OCI-LY1 (cell line): ENCODE measurements around the gene SLC26A8.

Source experiments
- H2AFZ ChIP-seq: fragments of 200-600 bp; sonication (generic), shearing (Covaris generic); 2 replicates; pipeline ENCODE4 v1.6.0; 2014; ENCODE audit warnings: antibody characterized with exemption, mild to moderate bottlenecking, low read length
- H3F3A ChIP-seq: fragments of 200-600 bp; sonication (generic), shearing (Covaris generic); 2 replicates; pipeline ENCODE4 v1.6.0; 2014; ENCODE audit warnings: mild to moderate bottlenecking, antibody characterized with exemption, low read length, moderate library complexity; ENCODE audit not compliant: insufficient read depth
- H3K27ac ChIP-seq: fragments of 200-600 bp; sonication (generic); 2 replicates; pipeline ENCODE4 v1.5.1; 2014; ENCODE audit warnings: low read length, mixed run types, mild to moderate bottlenecking, low read depth; ENCODE audit not compliant: poor library complexity, severe bottlenecking
- H3K27me3 ChIP-seq: fragments of 200-600 bp; sonication (generic); 2 replicates; pipeline ENCODE4 v1.6.0; 2014; ENCODE audit warnings: antibody characterized with exemption, mild to moderate bottlenecking, low read length, moderate library complexity; ENCODE audit not compliant: insufficient read depth
- H3K36me3 ChIP-seq: fragments of 200-600 bp; sonication (generic); 2 replicates; pipeline ENCODE4 v1.6.1; 2014; ENCODE audit warnings: mild to moderate bottlenecking, antibody characterized with exemption, low read length, moderate library complexity, mixed read lengths; ENCODE audit not compliant: insufficient read depth
- H3K4me1 ChIP-seq: fragments of 200-600 bp; sonication (generic); 2 replicates; pipeline ENCODE4 v1.5.1; 2014; ENCODE audit warnings: mild to moderate bottlenecking, low read length, moderate library complexity; ENCODE audit not compliant: insufficient read depth, severe bottlenecking
- H3K4me2 ChIP-seq: fragments of 200-600 bp; sonication (generic), shearing (Covaris generic); 2 replicates; pipeline ENCODE4 v1.6.1; 2014; ENCODE audit warnings: low read length
- H3K4me3 ChIP-seq: fragments of 200-600 bp; sonication (generic); 2 replicates; pipeline ENCODE4 v1.5.1; 2014; ENCODE audit warnings: low read length, low read depth, mild to moderate bottlenecking, mixed read lengths; ENCODE audit not compliant: poor library complexity, severe bottlenecking
- H3K79me2 ChIP-seq: fragments of 200-600 bp; shearing (Covaris generic); 2 replicates; pipeline ENCODE4 v1.6.1; 2016; ENCODE audit warnings: mixed run types, low read length, mixed read lengths; ENCODE audit not compliant: insufficient read depth
- H3K9ac ChIP-seq: fragments of 200-600 bp; sonication (generic), shearing (Covaris generic); 2 replicates; pipeline ENCODE4 v1.6.1; 2014; ENCODE audit warnings: mild to moderate bottlenecking, low read length, mixed read lengths
- H3K9me2 ChIP-seq: fragments of 200-600 bp; sonication (generic), shearing (Covaris generic); 2 replicates; pipeline ENCODE4 v1.6.1; 2014; ENCODE audit warnings: low read depth, mild to moderate bottlenecking, low read length, mixed read lengths
- H3K9me3 ChIP-seq: fragments of 200-600 bp; shearing (Covaris generic); 2 replicates; pipeline ENCODE4 v1.6.1; 2014; ENCODE audit warnings: low read length, mixed read lengths
- H4K20me1 ChIP-seq: fragments of 200-600 bp; sonication (generic), shearing (Covaris generic); 2 replicates; pipeline ENCODE4 v1.6.0; 2016; ENCODE audit warnings: mild to moderate bottlenecking, low read length; ENCODE audit not compliant: insufficient read depth
- EZH2 ChIP-seq: fragments of 200-600 bp; sonication (generic), shearing (Covaris generic); IDR thresholded peaks from 2 replicates; pipeline ENCODE4 v1.8.0; 2017; ENCODE audit warnings: borderline replicate concordance, mixed run types, mild to moderate bottlenecking, antibody characterized with exemption, low read length, moderate library complexity, mixed read lengths
- TF ChIP-seq, protein P1 (sequence below): fragments of 200-600 bp; sonication (generic), shearing (Covaris generic); IDR thresholded peaks from 2 replicates; pipeline ENCODE4 v1.5.1; 2017; ENCODE audit warnings: mild to moderate bottlenecking, antibody characterized with exemption, low read length, moderate library complexity, mixed read lengths

SLC26A8 gene

GRCh38 chr6:35905141-35905785 lies 119.2 kb downstream of the SLC26A8 start:
- no peaks in the 10 kb centered on the region for H3F3A ChIP-seq
- no peak overlapping the region for H3K4me2 ChIP-seq
- H3K27ac ChIP-seq: no peak overlapping the region
- TF ChIP-seq EZH2: no peak
- no peak overlapping the region for H2AFZ ChIP-seq
- no peaks in the 10 kb centered on the region for H3K4me1 ChIP-seq
- peaks cover 80% of the 10 kb centered on the region for H3K79me2 ChIP-seq
- no peaks in the 10 kb centered on the region for H4K20me1 ChIP-seq
- no peaks in the 10 kb centered on the region for H3K9me2 ChIP-seq
- peaks cover 19% of the 10 kb centered on the region for H3K9me3 ChIP-seq
- H3K9ac ChIP-seq: no peak overlapping the region
- no peak overlapping the region for H3K4me3 ChIP-seq
- peaks cover 91% of the 10 kb centered on the region for H3K36me3 ChIP-seq
- no peaks in the 10 kb centered on the region for H3K27me3 ChIP-seq

GRCh38 chr6:35903679-35904078 lies 120.8 kb downstream of the SLC26A8 start:
- Histone ChIP-seq H3K4me1 (no peaks in the 10 kb centered on the region), H3F3A (no peaks in the 10 kb centered on the region), H3K4me3 (no peak overlapping the region), H3K9me3 (peaks cover 6% of the 10 kb centered on the region), H3K9ac (no peak overlapping the region), H4K20me1 (no peaks in the 10 kb centered on the region), H3K27ac (no peak overlapping the region), H2AFZ (no peak overlapping the region), H3K27me3 (no peaks in the 10 kb centered on the region), H3K4me2 (no peak overlapping the region), H3K36me3 (peaks cover 89% of the 10 kb centered on the region), H3K79me2 (peaks cover 82% of the 10 kb centered on the region), H3K9me2 (no peaks in the 10 kb centered on the region)
- TF ChIP-seq, protein P1, sequence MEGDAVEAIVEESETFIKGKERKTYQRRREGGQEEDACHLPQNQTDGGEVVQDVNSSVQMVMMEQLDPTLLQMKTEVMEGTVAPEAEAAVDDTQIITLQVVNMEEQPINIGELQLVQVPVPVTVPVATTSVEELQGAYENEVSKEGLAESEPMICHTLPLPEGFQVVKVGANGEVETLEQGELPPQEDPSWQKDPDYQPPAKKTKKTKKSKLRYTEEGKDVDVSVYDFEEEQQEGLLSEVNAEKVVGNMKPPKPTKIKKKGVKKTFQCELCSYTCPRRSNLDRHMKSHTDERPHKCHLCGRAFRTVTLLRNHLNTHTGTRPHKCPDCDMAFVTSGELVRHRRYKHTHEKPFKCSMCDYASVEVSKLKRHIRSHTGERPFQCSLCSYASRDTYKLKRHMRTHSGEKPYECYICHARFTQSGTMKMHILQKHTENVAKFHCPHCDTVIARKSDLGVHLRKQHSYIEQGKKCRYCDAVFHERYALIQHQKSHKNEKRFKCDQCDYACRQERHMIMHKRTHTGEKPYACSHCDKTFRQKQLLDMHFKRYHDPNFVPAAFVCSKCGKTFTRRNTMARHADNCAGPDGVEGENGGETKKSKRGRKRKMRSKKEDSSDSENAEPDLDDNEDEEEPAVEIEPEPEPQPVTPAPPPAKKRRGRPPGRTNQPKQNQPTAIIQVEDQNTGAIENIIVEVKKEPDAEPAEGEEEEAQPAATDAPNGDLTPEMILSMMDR: no peak
- TF ChIP-seq EZH2: no peak

DNA sequence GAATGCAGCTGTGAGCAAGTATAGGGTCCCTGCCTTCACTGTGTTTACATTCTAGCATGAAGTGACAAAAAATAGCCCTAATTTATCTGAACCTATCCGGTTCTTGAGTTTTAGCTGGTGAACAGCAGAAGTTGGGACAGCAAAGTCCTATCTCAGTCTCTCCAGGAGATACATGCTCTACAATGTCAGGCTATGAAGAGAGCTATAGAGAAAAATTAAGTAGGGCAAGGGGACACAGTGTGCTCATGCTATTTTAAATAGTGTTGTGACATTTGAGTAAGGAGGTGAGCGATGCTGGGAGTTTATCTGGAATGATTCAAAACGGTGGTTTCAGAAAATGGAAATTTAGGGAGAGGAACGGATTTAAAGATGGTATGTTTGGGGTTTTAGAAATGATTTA lies 124.0 kb downstream of the SLC26A8 start:
- Histone ChIP-seq H3K27ac (no peak overlapping the region), H2AFZ (no peak overlapping the region), H3F3A (no peaks in the 10 kb centered on the region), H3K79me2 (peaks cover 88% of the 10 kb centered on the region), H3K4me1 (no peaks in the 10 kb centered on the region), H3K9me2 (no peaks in the 10 kb centered on the region), H3K4me3 (no peak overlapping the region), H3K4me2 (no peak overlapping the region), H3K36me3 (peaks cover 95% of the 10 kb centered on the region), H3K9me3 (no peaks in the 10 kb centered on the region), H4K20me1 (no peaks in the 10 kb centered on the region), H3K27me3 (no peaks in the 10 kb centered on the region), H3K9ac (no peak overlapping the region)
- TF ChIP-seq EZH2: no peak
- TF ChIP-seq, protein P1: no peak

DNA sequence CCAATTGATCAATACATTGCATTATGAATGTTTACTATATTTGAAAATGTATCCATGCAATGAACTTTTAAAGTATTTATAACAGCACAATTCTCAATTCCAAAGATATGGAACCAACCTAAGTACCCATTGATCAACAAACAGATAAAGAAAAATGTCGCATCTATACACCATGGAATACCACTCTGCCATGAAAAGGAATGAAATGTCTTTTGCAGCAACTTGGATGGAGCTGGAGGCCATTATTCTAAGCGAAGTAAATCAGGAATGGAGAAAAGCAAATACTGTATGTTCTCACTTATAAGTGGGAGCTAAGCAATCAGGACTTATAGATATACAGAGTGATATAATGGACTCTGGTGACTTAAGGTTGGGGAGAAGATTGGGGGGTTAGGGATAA lies 126.4 kb downstream of the SLC26A8 start:
- Histone ChIP-seq H3K9me3 (no peaks in the 10 kb centered on the region), H3K4me3 (no peak overlapping the region), H4K20me1 (no peaks in the 10 kb centered on the region), H3K9me2 (no peaks in the 10 kb centered on the region), H3K79me2 (peaks cover 94% of the 10 kb centered on the region), H3K4me1 (no peaks in the 10 kb centered on the region), H3K36me3 (peaks cover 76% of the 10 kb centered on the region), H2AFZ (no peak overlapping the region), H3K27ac (no peak overlapping the region), H3K4me2 (no peak overlapping the region), H3K9ac (no peak overlapping the region), H3F3A (no peaks in the 10 kb centered on the region), H3K27me3 (no peaks in the 10 kb centered on the region)
- TF ChIP-seq EZH2: no peak
- TF ChIP-seq, protein P1: no peak
